H9 (cell line): ENCODE results near the gene SLC25A18. TPM values are rescaled to one million over a fixed set of nuclear protein-coding genes. Genes with fewer than 3 reads are reported as not detected.

Experiments
- DNase-seq: peaks from one replicate; pipeline ENCODE4 v3.0.0-alpha.2; 2017
- H2AFZ ChIP-seq: one replicate; pipeline ENCODE4 v1.6.1; 2013; ENCODE audit warnings: mild to moderate bottlenecking, low read length, control low read depth, moderate library complexity
- H2AK5ac ChIP-seq: 2 replicates; pipeline ENCODE4 v1.6.1; 2013; ENCODE audit warnings: low read length, control low read depth, mixed read lengths; ENCODE audit not compliant: insufficient read length
- H2BK120ac ChIP-seq: one replicate; pipeline ENCODE4 v1.6.1; 2013; ENCODE audit warnings: low read depth, mild to moderate bottlenecking, low read length, control low read depth, inconsistent platforms; ENCODE audit not compliant: poor library complexity, severe bottlenecking
- H2BK12ac ChIP-seq: 2 replicates; pipeline ENCODE4 v1.6.1; 2013; ENCODE audit warnings: low read length, control low read depth, mixed read lengths, low read depth; ENCODE audit not compliant: insufficient read length
- H2BK15ac ChIP-seq: 2 replicates; pipeline ENCODE4 v1.6.1; 2013; ENCODE audit warnings: low read depth, low read length, control low read depth
- H2BK20ac ChIP-seq: one replicate; pipeline ENCODE4 v1.6.1; 2013; ENCODE audit warnings: low read depth, mild to moderate bottlenecking, low read length, control low read depth, inconsistent platforms; ENCODE audit not compliant: poor library complexity, severe bottlenecking
- H2BK5ac ChIP-seq: 2 replicates; pipeline ENCODE4 v1.6.1; 2013; ENCODE audit warnings: low read length, control low read depth, mixed read lengths; ENCODE audit not compliant: insufficient read length
- H3K14ac ChIP-seq: 2 replicates; pipeline ENCODE4 v1.6.1; 2013; ENCODE audit warnings: low read length, control low read depth; ENCODE audit not compliant: insufficient read depth
- H3K18ac ChIP-seq: 2 replicates; pipeline ENCODE4 v1.6.1; 2013; ENCODE audit warnings: low read depth, mild to moderate bottlenecking, mixed read lengths, low read length, control low read depth; ENCODE audit not compliant: insufficient read length
- H3K23ac ChIP-seq: 2 replicates; pipeline ENCODE4 v1.6.1; 2013; ENCODE audit warnings: low read length, control low read depth, mixed read lengths, low read depth; ENCODE audit not compliant: insufficient read length
- H3K23me2 ChIP-seq: 2 replicates; pipeline ENCODE4 v1.6.1; 2013; ENCODE audit warnings: low read depth, mild to moderate bottlenecking, mixed read lengths, low read length, control low read depth; ENCODE audit not compliant: insufficient read length, poor library complexity, severe bottlenecking
- H3K27ac ChIP-seq: 2 replicates; pipeline ENCODE4 v1.5.1; 2013; ENCODE audit warnings: low read length, control low read depth, mixed read lengths, low read depth; ENCODE audit not compliant: insufficient read length
- H3K27me3 ChIP-seq: 2 replicates; pipeline ENCODE4 v1.6.1; 2013; ENCODE audit warnings: low read length, control low read depth, inconsistent platforms; ENCODE audit not compliant: insufficient read depth
- H3K4ac ChIP-seq: 2 replicates; pipeline ENCODE4 v1.6.1; 2013; ENCODE audit warnings: low read depth, mild to moderate bottlenecking, control low read depth, inconsistent platforms, low read length, moderate library complexity
- H3K4me1 ChIP-seq: 2 replicates; pipeline ENCODE4 v1.6.1; 2013; ENCODE audit warnings: low read length, control low read depth, inconsistent platforms; ENCODE audit not compliant: insufficient read depth
- H3K4me2 ChIP-seq: 2 replicates; pipeline ENCODE4 v1.6.1; 2013; ENCODE audit warnings: low read length, control low read depth, mixed read lengths; ENCODE audit not compliant: insufficient read length, insufficient read depth
- H3K56ac ChIP-seq: 2 replicates; pipeline ENCODE4 v1.6.1; 2013; ENCODE audit warnings: low read depth, mild to moderate bottlenecking, mixed read lengths, low read length, control low read depth; ENCODE audit not compliant: insufficient read length
- H3K79me1 ChIP-seq: 2 replicates; pipeline ENCODE4 v1.6.1; 2013; ENCODE audit warnings: low read depth, mild to moderate bottlenecking, moderate library complexity, low read length, control low read depth, inconsistent platforms; ENCODE audit not compliant: insufficient read depth, poor library complexity, severe bottlenecking
- H3K79me2 ChIP-seq: 2 replicates; pipeline ENCODE4 v1.6.1; 2013; ENCODE audit warnings: low read length, control low read depth, inconsistent platforms; ENCODE audit not compliant: insufficient read depth
- H3K9ac ChIP-seq: 2 replicates; pipeline ENCODE4 v1.6.1; 2013; ENCODE audit warnings: low read length, control low read depth, mixed read lengths; ENCODE audit not compliant: insufficient read length; ENCODE audit errors: extremely low read depth
- H3K9me3 ChIP-seq: one replicate; pipeline ENCODE4 v1.6.1; 2013; ENCODE audit warnings: low read depth, low read length, inconsistent platforms; ENCODE audit not compliant: control insufficient read depth
- H3T11ph ChIP-seq: one replicate; pipeline ENCODE4 v1.6.1; 2013; ENCODE audit warnings: mild to moderate bottlenecking, low read length, control low read depth, inconsistent platforms
- H4K20me1 ChIP-seq: one replicate; pipeline ENCODE4 v1.6.1; 2013; ENCODE audit not compliant: control insufficient read depth, insufficient read length, insufficient read depth
- H4K5ac ChIP-seq: 2 replicates; pipeline ENCODE4 v1.6.1; 2013; ENCODE audit warnings: low read depth, mild to moderate bottlenecking, mixed read lengths, low read length, control low read depth; ENCODE audit not compliant: insufficient read length
- H4K8ac ChIP-seq: replicated peaks from 2 replicates; pipeline ENCODE4 v1.6.1; 2013; ENCODE audit warnings: low read length, control low read depth, mixed read lengths, low read depth; ENCODE audit not compliant: insufficient read length
- H4K91ac ChIP-seq: 2 replicates; pipeline ENCODE4 v1.6.1; 2013; ENCODE audit warnings: low read depth, mild to moderate bottlenecking, moderate library complexity, mixed read lengths, low read length, control low read depth; ENCODE audit not compliant: insufficient read length
- H3K27ac Mint-ChIP-seq, 3 experiments: 2 replicates in 2 of 3; 3 replicates in 1 of 3; pipeline ENCODE4 v1.8.0; 2020 to 2021; ENCODE audit warnings: mixed read lengths in 3 of 3, mild to moderate bottlenecking in 1 of 3, moderate library complexity in 1 of 3
- H3K27me3 Mint-ChIP-seq: 2 replicates; pipeline ENCODE4 v1.8.0; 2021; ENCODE audit warnings: low read depth, mild to moderate bottlenecking, moderate library complexity, mixed read lengths
- H3K36me3 Mint-ChIP-seq, 3 experiments: 2 replicates in 2 of 3; 3 replicates in 1 of 3; pipeline ENCODE4 v1.8.0; 2020 to 2021; ENCODE audit warnings: low read depth in 3 of 3, mixed read lengths in 3 of 3; ENCODE audit not compliant: insufficient read depth in 1 of 3
- H3K4me1 Mint-ChIP-seq, 2 experiments: 2 replicates each; pipeline ENCODE4 v1.8.0; 2020; ENCODE audit warnings: mixed read lengths in 2 of 2
- H3K4me3 Mint-ChIP-seq, 2 experiments: 2 replicates in 1 of 2; 3 replicates in 1 of 2; pipeline ENCODE4 v1.8.0; 2020 to 2021; ENCODE audit warnings: mild to moderate bottlenecking in 2 of 2, mixed read lengths in 2 of 2, moderate library complexity in 1 of 2
- H3K9me3 Mint-ChIP-seq, 2 experiments: 2 replicates in 1 of 2; 3 replicates in 1 of 2; pipeline ENCODE4 v1.8.0; 2020; ENCODE audit warnings: mild to moderate bottlenecking in 2 of 2, mixed read lengths in 2 of 2, moderate library complexity in 1 of 2
- CTCF ChIP-seq: fragments of 200-600 bp; sonication (generic); conservative IDR thresholded peaks from 3 replicates; pipeline ENCODE4 v1.8.0; 2021; ENCODE audit warnings: antibody characterized with exemption, mild to moderate bottlenecking
- WGBS: extraction: QIAGEN DNeasy Blood & Tissue Kit; methylation state at CpG from one replicate; pipeline ENCODE4 v1.1.7; 2013; ENCODE audit warnings: missing lambda C conversion rate, low lambda C conversion rate, mixed read lengths; ENCODE audit not compliant: insufficient read length; ENCODE audit errors: extremely low coverage; 5-methylcytosine and 5-hydroxymethylcytosine counted together
- total RNA-seq: library from RNA; stranded (reverse); gene quantifications from 2 replicates; pipeline ENCODE4 v1.2.1, GENCODE V29; 2021

SLC25A18 gene
- total RNA-seq, 1 experiment from 2014 or later, result 2.3 TPM

GRCh38 chr22:17579535-17579981, 16.3 kb downstream of the SLC25A18 start:
- H3K23me2 ChIP-seq, result no peaks in the 10 kb centered on the region
- no peaks in the 10 kb centered on the region for H3K27me3 ChIP-seq
- peak overlapping the region in 2 of 3 experiments; percentile 2 to 24; a peak in 1 of 7 replicates for H3K27ac Mint-ChIP-seq
- H2AFZ ChIP-seq, result no peak overlapping the region
- H3K79me1 ChIP-seq, result no peaks in the 10 kb centered on the region
- H3T11ph ChIP-seq, result no peak overlapping the region
- TF ChIP-seq CTCF, result no peak
- no peak overlapping the region for H4K91ac ChIP-seq
- H4K20me1 ChIP-seq, result no peaks in the 10 kb centered on the region
- no peaks in the 10 kb centered on the region for H3K9me3 Mint-ChIP-seq
- no peak overlapping the region for H3K23ac ChIP-seq
- H2BK12ac ChIP-seq, result no peak overlapping the region
- H3K9ac ChIP-seq, result no peak overlapping the region
- H3K4me2 ChIP-seq, result no peak overlapping the region
- no peaks in the 10 kb centered on the region for H3K79me2 ChIP-seq
- H3K9me3 ChIP-seq, result no peaks in the 10 kb centered on the region
- peaks cover 12 to 13% of the 10 kb centered on the region in 2 experiments for H3K4me1 Mint-ChIP-seq
- no CpG with 5 or more reads among the region's 14 CpGs for WGBS
- H2BK20ac ChIP-seq, result no peak overlapping the region
- H2BK5ac ChIP-seq, result no peak overlapping the region
- H2BK120ac ChIP-seq, result no peak overlapping the region
- H4K5ac ChIP-seq, result no peak overlapping the region
- no peak overlapping the region for H3K18ac ChIP-seq
- no peaks in the 10 kb centered on the region; the same call in 1 of the 2 replicates for H3K27me3 Mint-ChIP-seq
- no peak overlapping the region for H3K27ac ChIP-seq
- no peak overlapping the region for H4K8ac ChIP-seq
- H3K56ac ChIP-seq, result no peak overlapping the region
- no peak for DNase-seq
- H2AK5ac ChIP-seq, result no peak overlapping the region
- H3K4me1 ChIP-seq, result no peaks in the 10 kb centered on the region
- H3K4me3 Mint-ChIP-seq, result no peak overlapping the region
- H3K4ac ChIP-seq, result no peak overlapping the region
- no peak overlapping the region for H2BK15ac ChIP-seq
- H3K36me3 Mint-ChIP-seq, result peaks cover 0 to 2% (median 0%) of the 10 kb centered on the region in 3 experiments; a peak in 1 of 7 replicates
- no peak overlapping the region for H3K14ac ChIP-seq
